Parathyroid adenoma (tissue), 2 donors: ENCODE data around the gene RPL26.

Experiments
- H2AFZ ChIP-seq: fragments of 300-600 bp; sonication (generic); one replicate; pipeline ENCODE4 v1.7.0; 2017; ENCODE audit warnings: antibody characterized with exemption, mild to moderate bottlenecking
- H3K27ac ChIP-seq: fragments of 300-600 bp; sonication (generic); one replicate; pipeline ENCODE4 v1.7.0; 2017
- H3K27me3 ChIP-seq: fragments of 300-600 bp; sonication (generic); one replicate; pipeline ENCODE4 v1.7.0; 2017; ENCODE audit warnings: low read length; ENCODE audit not compliant: control insufficient read depth, insufficient read depth
- H3K36me3 ChIP-seq: fragments of 300-600 bp; sonication (generic); one replicate; pipeline ENCODE4 v1.7.0; 2017; ENCODE audit warnings: low read length; ENCODE audit not compliant: control insufficient read depth, insufficient read depth
- H3K4me1 ChIP-seq: fragments of 300-600 bp; sonication (generic); one replicate; pipeline ENCODE4 v1.7.0; 2017; ENCODE audit warnings: control low read depth
- H3K4me2 ChIP-seq: fragments of 300-600 bp; sonication (generic); one replicate; pipeline ENCODE4 v1.7.0; 2017; ENCODE audit warnings: low read length
- H3K4me3 ChIP-seq: fragments of 300-600 bp; sonication (generic); one replicate; pipeline ENCODE4 v1.7.0; 2017; ENCODE audit warnings: low read depth, low read length
- H3K79me2 ChIP-seq: fragments of 300-600 bp; sonication (generic); one replicate; pipeline ENCODE4 v1.7.0; 2017; ENCODE audit warnings: control low read depth
- H3K9ac ChIP-seq: fragments of 300-600 bp; sonication (generic); one replicate; pipeline ENCODE4 v1.7.0; 2017; ENCODE audit warnings: mild to moderate bottlenecking
- H3K9me3 ChIP-seq: fragments of 300-600 bp; sonication (generic); one replicate; pipeline ENCODE4 v1.7.0; 2017; ENCODE audit warnings: low read length; ENCODE audit not compliant: control insufficient read depth
- CTCF ChIP-seq: fragments of 300-600 bp; sonication (generic); IDR thresholded peaks from one replicate; pipeline ENCODE4 v1.7.0; 2017; ENCODE audit warnings: antibody characterized with exemption, mild to moderate bottlenecking
- donor health status: primary hyperparathyroidism.

Gene RPL26

GRCh38 chr17:8421571-8421970 is 38.6 kb upstream of the RPL26 start:
- TF ChIP-seq CTCF, result no peak
- H3K27me3 ChIP-seq, result no peaks in the 10 kb centered on the region
- no peak overlapping the region for H3K9ac ChIP-seq
- H3K79me2 ChIP-seq, result no peaks in the 10 kb centered on the region
- no peak overlapping the region for H3K4me2 ChIP-seq
- H3K4me3 ChIP-seq, result no peak overlapping the region
- no peaks in the 10 kb centered on the region for H3K9me3 ChIP-seq
- H3K27ac ChIP-seq, result no peak overlapping the region
- no peak overlapping the region for H2AFZ ChIP-seq
- no peaks in the 10 kb centered on the region for H3K36me3 ChIP-seq
- no peaks in the 10 kb centered on the region for H3K4me1 ChIP-seq

GRCh38 chr17:8420041-8420934 is 37.3 kb upstream of the RPL26 start:
- Histone ChIP-seq H3K36me3 (no peaks in the 10 kb centered on the region), H3K4me1 (no peaks in the 10 kb centered on the region), H3K27me3 (no peaks in the 10 kb centered on the region), H3K4me3 (no peak overlapping the region), H3K4me2 (peak overlapping the region; percentile 10), H2AFZ (no peak overlapping the region), H3K9me3 (no peaks in the 10 kb centered on the region), H3K9ac (no peak overlapping the region), H3K27ac (peak overlapping the region; percentile 13), H3K79me2 (no peaks in the 10 kb centered on the region)
- no peak for TF ChIP-seq CTCF

- no peak overlapping the region for H2AFZ ChIP-seq
- no peaks in the 10 kb centered on the region for H3K4me1 ChIP-seq
- no peak for TF ChIP-seq CTCF
- no peaks in the 10 kb centered on the region for H3K36me3 ChIP-seq
- H3K27ac ChIP-seq, result no peak overlapping the region
- no peaks in the 10 kb centered on the region for H3K9me3 ChIP-seq
- H3K9ac ChIP-seq, result no peak overlapping the region
- H3K4me3 ChIP-seq, result no peak overlapping the region
- H3K27me3 ChIP-seq, result no peaks in the 10 kb centered on the region
- no peaks in the 10 kb centered on the region for H3K79me2 ChIP-seq
- H3K4me2 ChIP-seq, result no peak overlapping the region
Measured at GRCh38 chr17:8419305-8419704, 36.3 kb upstream of the RPL26 start.

- no peaks in the 10 kb centered on the region for H3K36me3 ChIP-seq
- no peak overlapping the region for H3K4me3 ChIP-seq
- TF ChIP-seq CTCF, result no peak
- H3K4me2 ChIP-seq, result no peak overlapping the region
- H3K9me3 ChIP-seq, result no peaks in the 10 kb centered on the region
- H3K27ac ChIP-seq, result no peak overlapping the region
- H3K4me1 ChIP-seq, result no peaks in the 10 kb centered on the region
- no peaks in the 10 kb centered on the region for H3K27me3 ChIP-seq
- no peak overlapping the region for H2AFZ ChIP-seq
- no peaks in the 10 kb centered on the region for H3K79me2 ChIP-seq
- H3K9ac ChIP-seq, result no peak overlapping the region
Measured at GRCh38 chr17:8418471-8418870, 35.5 kb upstream of the RPL26 start.

DNA sequence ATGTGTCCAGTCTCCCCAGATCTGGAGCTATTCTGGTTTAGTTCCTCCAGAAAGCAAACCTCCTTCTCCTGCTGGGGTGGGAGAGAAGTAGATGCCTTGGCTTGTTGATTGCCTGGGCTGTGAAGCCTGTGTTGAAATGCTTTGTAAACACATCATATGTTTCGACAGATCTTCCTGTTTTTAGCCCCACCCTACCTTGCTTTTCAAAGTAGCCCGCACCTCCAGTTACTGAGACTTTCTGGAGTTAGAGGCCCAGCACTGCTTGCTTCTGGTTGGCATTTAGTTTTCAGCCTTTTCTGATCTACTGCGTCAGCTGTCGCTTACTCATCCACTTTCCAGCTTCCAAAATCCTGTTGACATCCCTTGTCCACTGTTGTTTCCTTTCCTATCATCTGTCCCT is 34.8 kb upstream of the RPL26 start:
- Histone ChIP-seq H3K4me2 (no peak overlapping the region), H3K4me1 (no peaks in the 10 kb centered on the region), H3K9ac (no peak overlapping the region), H3K4me3 (no peak overlapping the region), H3K36me3 (no peaks in the 10 kb centered on the region), H2AFZ (no peak overlapping the region), H3K9me3 (no peaks in the 10 kb centered on the region), H3K79me2 (no peaks in the 10 kb centered on the region), H3K27me3 (no peaks in the 10 kb centered on the region), H3K27ac (no peak overlapping the region)
- no peak for TF ChIP-seq CTCF
